ENCODE results near the gene ANO6.

GRCh38 chr12:45219621-45220020 is 3.7 kb downstream of the ANO6 start:
- no peak for TF ChIP-seq EP300 (IDR thresholded peaks at IDR 0.05)
- TF ChIP-seq, protein P1, sequence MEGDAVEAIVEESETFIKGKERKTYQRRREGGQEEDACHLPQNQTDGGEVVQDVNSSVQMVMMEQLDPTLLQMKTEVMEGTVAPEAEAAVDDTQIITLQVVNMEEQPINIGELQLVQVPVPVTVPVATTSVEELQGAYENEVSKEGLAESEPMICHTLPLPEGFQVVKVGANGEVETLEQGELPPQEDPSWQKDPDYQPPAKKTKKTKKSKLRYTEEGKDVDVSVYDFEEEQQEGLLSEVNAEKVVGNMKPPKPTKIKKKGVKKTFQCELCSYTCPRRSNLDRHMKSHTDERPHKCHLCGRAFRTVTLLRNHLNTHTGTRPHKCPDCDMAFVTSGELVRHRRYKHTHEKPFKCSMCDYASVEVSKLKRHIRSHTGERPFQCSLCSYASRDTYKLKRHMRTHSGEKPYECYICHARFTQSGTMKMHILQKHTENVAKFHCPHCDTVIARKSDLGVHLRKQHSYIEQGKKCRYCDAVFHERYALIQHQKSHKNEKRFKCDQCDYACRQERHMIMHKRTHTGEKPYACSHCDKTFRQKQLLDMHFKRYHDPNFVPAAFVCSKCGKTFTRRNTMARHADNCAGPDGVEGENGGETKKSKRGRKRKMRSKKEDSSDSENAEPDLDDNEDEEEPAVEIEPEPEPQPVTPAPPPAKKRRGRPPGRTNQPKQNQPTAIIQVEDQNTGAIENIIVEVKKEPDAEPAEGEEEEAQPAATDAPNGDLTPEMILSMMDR (IDR thresholded peaks at IDR 0.05), result no peak
